Glutamatergic neuron (in vitro differentiated cells): ENCODE measurements around the gene SCTR. TPM values are rescaled to one million over a fixed set of nuclear protein-coding genes. Genes with fewer than 3 reads are reported as not detected.

Source experiments
- DNase-seq: peaks from one replicate; pipeline ENCODE4 v3.0.0; 2022
- H3K27ac Mint-ChIP-seq: one replicate; pipeline ENCODE4 v1.8.0; 2020; ENCODE audit warnings: mild to moderate bottlenecking, mixed read lengths, inconsistent platforms; ENCODE audit not compliant: unreplicated experiment
- H3K27me3 Mint-ChIP-seq: one replicate; pipeline ENCODE4 v1.8.0; 2020; ENCODE audit warnings: mild to moderate bottlenecking, moderate library complexity, mixed read lengths, inconsistent platforms; ENCODE audit not compliant: unreplicated experiment
- H3K36me3 Mint-ChIP-seq: one replicate; pipeline ENCODE4 v1.8.0; 2020; ENCODE audit warnings: mild to moderate bottlenecking, mixed read lengths, inconsistent platforms; ENCODE audit not compliant: unreplicated experiment
- H3K4me1 Mint-ChIP-seq: one replicate; pipeline ENCODE4 v1.8.0; 2020; ENCODE audit warnings: mild to moderate bottlenecking, low read depth, mixed read lengths, inconsistent platforms; ENCODE audit not compliant: unreplicated experiment
- H3K4me3 Mint-ChIP-seq: one replicate; pipeline ENCODE4 v1.8.0; 2020; ENCODE audit warnings: mild to moderate bottlenecking, mixed read lengths, inconsistent platforms; ENCODE audit not compliant: unreplicated experiment
- H3K9me3 Mint-ChIP-seq: one replicate; pipeline ENCODE4 v1.8.0; 2020; ENCODE audit warnings: mild to moderate bottlenecking, moderate library complexity, mixed read lengths, inconsistent platforms; ENCODE audit not compliant: unreplicated experiment
- CTCF ChIP-seq: fragments of 200-600 bp; sonication (generic); IDR thresholded peaks from one replicate; pipeline ENCODE4 v1.5.0; 2021; ENCODE audit not compliant: partially characterized antibody, unreplicated experiment
- total RNA-seq: library from RNA; stranded (reverse); fragmentation: NEBNext Ultra II Directional; extraction: Animal tissue kit (Norgen Biotek cat#: 25700); gene quantifications from one replicate; pipeline ENCODE4 v1.2.1, GENCODE V29; 2021; ENCODE audit not compliant: unreplicated experiment

SCTR gene
- total RNA-seq, 1 donor from 2014 or later, result not detected

- H3K4me1 Mint-ChIP-seq, result peaks cover 5% of the 10 kb centered on the region
- DNase-seq, result no peak
- TF ChIP-seq CTCF, result no peak
- H3K27me3 Mint-ChIP-seq, result peaks cover 5% of the 10 kb centered on the region
- H3K4me3 Mint-ChIP-seq, result no peak overlapping the region
- H3K36me3 Mint-ChIP-seq, result no peaks in the 10 kb centered on the region
- no peak overlapping the region for H3K27ac Mint-ChIP-seq
- peaks cover 5% of the 10 kb centered on the region for H3K9me3 Mint-ChIP-seq
Observed at GRCh38 chr2:119419065-119419464, 105.2 kb downstream of the SCTR start.

- no peak overlapping the region for H3K4me3 Mint-ChIP-seq
- TF ChIP-seq CTCF, result no peak
Observed at GRCh38 chr2:119417908-119418307, 106.4 kb downstream of the SCTR start.

GRCh38 chr2:119416299-119416923 is 107.9 kb downstream of the SCTR start:
- no peak overlapping the region for H3K27ac Mint-ChIP-seq
- no peaks in the 10 kb centered on the region for H3K36me3 Mint-ChIP-seq
- no peaks in the 10 kb centered on the region for H3K4me1 Mint-ChIP-seq
- H3K9me3 Mint-ChIP-seq, result peaks cover 3% of the 10 kb centered on the region
- H3K27me3 Mint-ChIP-seq, result peaks cover 3% of the 10 kb centered on the region
- no peak for DNase-seq
- no peak for TF ChIP-seq CTCF
- no peak overlapping the region for H3K4me3 Mint-ChIP-seq

More at GRCh38 chr2:119417908-119418307, 106.4 kb downstream of the SCTR start:
- Mint-ChIP-seq H3K27me3 (peaks cover 3% of the 10 kb centered on the region), H3K4me1 (peaks cover 3% of the 10 kb centered on the region), H3K9me3 (peaks cover 5% of the 10 kb centered on the region), H3K27ac (no peak overlapping the region), H3K36me3 (no peaks in the 10 kb centered on the region)
- DNase-seq, result no peak

- H3K9me3 Mint-ChIP-seq, result peaks cover 3% of the 10 kb centered on the region
- H3K4me1 Mint-ChIP-seq, result no peaks in the 10 kb centered on the region
- no peak overlapping the region for H3K4me3 Mint-ChIP-seq
- H3K36me3 Mint-ChIP-seq, result no peaks in the 10 kb centered on the region
- H3K27me3 Mint-ChIP-seq, result peaks cover 3% of the 10 kb centered on the region
- no peak for TF ChIP-seq CTCF
- H3K27ac Mint-ChIP-seq, result no peak overlapping the region
- DNase-seq, result no peak
Observed at GRCh38 chr2:119415630-119416029, 108.7 kb downstream of the SCTR start.

- Mint-ChIP-seq H3K27me3 (peaks cover 3% of the 10 kb centered on the region), H3K4me1 (no peaks in the 10 kb centered on the region), H3K27ac (no peak overlapping the region), H3K36me3 (no peaks in the 10 kb centered on the region), H3K4me3 (no peak overlapping the region), H3K9me3 (no peaks in the 10 kb centered on the region)
- no peak for TF ChIP-seq CTCF
- DNase-seq, result no peak
Observed at GRCh38 chr2:119414894-119415293, 109.4 kb downstream of the SCTR start.
